ENCODE measurements around the gene TCN2.
A peak's percentile ranks its signal among the peaks of the same experiment; 100 is the strongest.
"Not testable (repeated sequence)": the region's sequence is repeated elsewhere in the genome, so short reads cannot be mapped to it uniquely, and the experiment has no call there.

TCN2 gene

DNA sequence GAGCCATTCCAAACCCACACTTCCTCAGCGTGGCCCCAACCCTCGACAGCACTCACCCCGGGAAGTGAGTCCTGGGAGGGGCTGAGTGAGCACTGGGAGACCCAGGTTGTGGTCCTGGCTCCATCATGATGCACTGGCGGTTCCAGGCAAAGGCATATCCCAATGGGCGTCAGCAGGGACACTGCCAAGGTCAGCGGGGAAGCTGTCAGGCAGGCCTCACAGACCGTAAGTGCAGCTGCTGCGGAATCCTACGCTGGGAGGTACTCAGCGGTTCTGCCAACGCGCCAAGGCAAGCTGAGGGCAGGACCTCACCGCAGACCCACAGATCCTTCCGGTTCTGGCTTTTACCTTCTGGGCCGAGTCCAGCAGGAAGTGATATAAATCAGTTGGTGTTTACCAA lies 31.1 kb upstream of the TCN2 start:
- no peak for DNase-seq (ENCODE audit: low read depth in 2 of 2)

DNA sequence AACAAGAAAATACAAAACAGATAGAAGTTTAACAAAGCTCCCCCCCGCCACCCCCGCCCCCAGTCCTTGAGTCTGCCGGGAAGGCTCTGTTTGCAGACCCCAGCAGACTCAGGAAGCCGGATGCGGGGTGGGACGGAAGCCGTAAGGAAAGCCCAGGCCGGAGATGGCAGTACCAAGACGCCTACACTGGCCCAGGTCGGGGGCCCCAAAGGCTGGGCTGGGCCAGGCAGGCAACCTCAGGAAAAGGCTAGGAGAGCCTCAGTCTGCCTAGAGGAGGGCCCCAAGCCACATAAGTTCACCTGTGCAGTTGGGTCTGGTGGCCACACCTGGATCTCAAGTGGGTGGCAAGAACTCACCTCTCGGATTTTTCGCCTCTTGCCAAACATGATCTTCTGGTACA lies 28.5 kb upstream of the TCN2 start:
- no peak for DNase-seq (ENCODE audit: low read depth in 2 of 2)

DNA sequence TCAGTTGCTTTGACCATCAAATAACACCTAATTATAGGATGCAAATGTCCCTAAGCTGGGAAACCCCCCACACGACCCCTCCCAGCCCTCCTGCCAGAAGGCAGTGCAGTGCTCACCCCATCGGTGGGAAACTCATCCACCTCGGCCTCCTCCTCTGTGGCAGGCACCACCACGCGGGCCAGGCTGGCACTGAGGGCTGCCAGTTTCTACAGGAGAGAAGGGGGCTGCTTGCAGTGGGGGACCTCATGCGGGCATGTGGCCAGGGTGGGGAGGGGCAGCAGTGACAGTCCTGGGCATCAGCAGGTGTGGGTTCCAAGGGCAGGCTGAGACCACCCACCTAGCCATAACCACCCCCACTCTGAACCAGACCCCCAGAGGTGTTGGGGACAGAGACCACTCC lies 26.1 kb upstream of the TCN2 start:
- DNase-seq (ENCODE audit: low read depth in 2 of 2), result no peak

DNA sequence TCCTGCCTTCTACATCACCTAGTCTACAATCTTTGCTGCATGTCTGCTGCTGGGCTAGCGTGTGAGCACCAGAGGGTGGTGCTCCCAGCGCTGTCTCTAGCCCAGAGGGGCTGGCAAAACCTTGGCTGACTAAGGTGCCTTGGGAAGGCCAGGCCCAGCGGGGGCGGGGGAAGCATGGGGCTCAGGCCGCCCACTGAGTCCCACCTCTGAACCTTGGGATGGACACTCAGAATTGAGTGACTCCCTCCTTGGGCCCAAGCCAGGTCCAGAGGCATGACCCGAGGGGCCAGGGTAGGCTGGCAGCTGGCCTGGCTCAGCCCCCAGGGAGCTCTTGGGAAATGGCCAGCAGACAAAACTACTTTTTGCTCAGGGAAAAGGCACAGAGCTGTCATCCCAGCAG lies 24.9 kb upstream of the TCN2 start:
- no peak for DNase-seq (ENCODE audit: low read depth in 2 of 2)

DNA sequence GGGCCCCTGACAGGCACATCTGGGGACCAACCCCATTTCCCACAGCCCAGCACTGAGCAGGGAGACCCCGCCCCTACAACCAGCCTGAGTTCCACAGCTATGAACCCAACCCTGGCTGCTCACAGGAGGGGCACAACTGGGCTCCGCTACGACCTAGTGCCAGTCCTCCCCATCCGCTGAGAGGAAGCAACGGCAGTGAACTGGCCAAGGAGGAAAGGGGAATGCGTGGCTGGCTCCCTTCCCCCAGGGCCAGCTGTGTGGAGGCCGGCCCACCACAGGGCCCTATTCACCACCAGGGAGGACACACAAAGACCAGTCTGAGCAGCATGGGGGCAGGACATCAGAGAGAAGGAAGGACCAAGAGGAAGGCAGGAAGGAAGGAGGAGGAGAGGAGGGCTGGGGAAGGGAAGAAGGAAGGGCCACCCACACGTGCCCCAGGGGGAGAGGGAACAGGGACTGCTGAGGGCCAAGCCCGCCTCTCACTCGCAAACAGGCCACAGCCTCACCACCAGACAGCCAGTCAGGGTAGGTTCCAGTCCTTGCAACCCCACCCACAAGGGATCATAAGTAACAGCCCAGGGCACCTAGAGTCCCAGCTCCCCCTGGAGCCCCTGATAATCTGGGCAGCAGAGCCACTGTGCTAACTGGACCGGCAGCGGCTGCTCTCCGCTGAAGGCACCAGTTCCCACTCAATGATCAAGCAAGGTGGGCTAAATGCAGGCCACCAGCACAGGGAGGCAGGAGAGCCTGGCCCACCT lies 24.0 kb upstream of the TCN2 start:
- DNase-seq (ENCODE audit: low read depth in 2 of 2), result no peak

DNA sequence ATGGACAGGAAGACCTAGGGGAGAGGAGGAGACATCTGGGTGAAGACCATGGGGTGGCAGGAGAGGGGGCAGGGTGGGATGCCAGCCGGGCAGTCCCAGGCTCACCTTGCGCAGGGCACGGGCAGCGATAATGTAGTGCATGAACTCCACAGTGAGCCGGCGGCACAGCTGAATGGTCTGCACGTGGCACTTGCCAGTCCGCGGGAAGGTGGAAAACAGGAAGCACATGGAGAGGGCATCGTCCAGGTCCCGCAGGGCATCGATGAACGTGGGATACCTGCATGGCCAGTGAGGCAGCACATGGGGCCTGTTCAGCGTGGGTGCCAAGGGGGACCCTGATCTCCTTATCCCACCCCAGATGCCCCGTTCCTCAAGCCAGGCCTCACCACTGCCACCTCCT lies 22.5 kb upstream of the TCN2 start:
- DNase-seq (ENCODE audit: low read depth in 2 of 2), result no peak

DNA sequence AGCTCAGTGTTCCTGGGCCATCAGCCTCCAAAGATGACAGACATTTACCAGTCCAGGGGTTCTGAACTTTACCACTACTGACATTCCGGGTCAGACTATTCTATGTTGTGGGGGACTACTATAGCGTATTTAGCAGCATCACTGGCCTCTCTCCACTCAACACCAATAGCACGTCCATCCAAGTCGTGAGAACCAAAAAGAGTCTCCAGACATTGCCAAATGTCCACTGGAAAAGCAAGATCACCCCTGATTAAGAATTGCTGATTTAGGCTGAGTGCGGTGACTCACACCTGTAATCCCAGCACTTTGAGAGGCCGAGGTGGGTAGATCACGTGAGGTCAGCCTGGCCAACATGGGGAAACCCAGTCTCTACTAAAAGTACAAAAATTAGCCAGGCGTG lies 20.6 kb upstream of the TCN2 start:
- DNase-seq (ENCODE audit: low read depth in 2 of 2), result no peak

DNA sequence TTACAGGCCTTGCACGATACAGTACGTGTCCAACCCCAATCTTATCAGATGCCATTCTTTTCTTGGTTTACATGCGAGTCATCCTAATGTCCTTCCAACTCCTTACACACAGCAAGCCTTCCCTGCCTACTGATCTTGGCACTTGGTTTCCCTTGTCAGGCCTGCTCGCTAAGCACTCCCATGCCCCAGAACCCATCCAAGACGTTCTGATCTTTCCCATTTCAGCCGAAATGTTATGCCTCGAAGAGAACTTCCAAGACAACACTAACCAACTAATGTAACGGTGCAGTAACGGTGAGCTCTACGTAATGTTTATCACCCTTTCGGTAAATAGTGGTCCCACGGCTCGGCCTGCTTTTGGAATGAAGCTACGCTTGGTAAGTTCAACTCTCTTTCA lies 15.8 kb upstream of the TCN2 start:
- no peak for DNase-seq (ENCODE audit: low read depth in 2 of 2)

DNA sequence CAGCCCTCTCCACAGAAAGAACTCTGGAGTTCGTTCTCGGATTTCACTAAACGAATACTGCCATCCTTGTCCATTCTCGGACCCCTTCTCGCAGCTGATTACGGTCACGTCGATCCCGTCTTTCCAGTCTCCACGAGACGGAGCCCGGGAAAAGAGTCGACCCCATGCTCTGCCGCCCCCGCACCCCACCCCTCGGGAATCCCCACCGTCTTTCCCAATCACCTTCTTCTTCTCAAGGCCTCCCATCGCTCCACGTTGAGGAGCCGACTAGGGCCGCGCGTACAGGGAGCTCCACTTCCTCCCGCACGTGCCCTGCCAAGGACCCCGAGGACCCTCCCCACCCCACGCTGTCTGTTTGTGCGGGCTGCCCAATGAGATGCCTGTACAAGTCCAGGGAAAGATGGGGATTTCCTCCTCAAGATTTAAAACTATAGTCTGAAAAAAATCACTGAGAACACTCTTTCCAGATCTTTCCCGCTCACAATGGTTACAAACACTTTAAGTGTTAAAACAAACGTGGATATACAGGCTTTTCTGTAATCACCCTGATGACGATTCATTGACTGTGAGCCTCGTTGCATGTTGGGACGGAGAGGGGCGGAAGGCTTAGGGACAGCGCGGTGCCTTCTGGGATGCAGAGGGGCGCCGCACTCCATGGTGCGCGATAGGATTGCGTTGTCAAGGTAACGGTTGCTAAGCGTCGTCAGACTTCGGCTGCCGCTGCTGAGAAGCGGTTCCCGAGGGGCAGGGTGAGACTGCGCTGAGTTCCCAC lies 15.2 kb upstream of the TCN2 start, which contains the start of gene PES1:
Gene PES1, minus strand, starts transcription at position 323 of the 772 bp plus-strand sequence. Its CDS starts 77 bp downstream, at position 246.
- DNase-seq (ENCODE audit: low read depth in 2 of 2), result peak; percentile 82 to 92

DNA sequence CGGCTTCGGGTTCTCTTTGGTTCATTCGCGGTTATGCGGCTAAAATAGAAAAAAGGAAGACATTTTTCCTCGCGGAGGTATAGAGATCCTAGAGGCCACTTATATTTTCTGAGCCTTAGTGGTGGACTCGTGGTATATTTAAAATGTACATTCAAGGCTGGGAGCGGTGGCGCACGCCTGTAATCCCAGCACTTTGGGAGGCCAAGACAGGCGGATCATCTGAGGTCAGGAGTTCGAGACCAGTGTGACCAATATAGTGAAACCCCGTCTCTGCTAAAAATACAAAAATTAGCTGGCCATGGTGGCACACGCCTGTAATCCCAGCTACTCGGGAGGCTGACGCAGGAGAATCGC lies 14.6 kb upstream of the TCN2 start:
- not testable (repeated sequence) for DNase-seq (ENCODE audit: low read depth in 2 of 2)

DNA sequence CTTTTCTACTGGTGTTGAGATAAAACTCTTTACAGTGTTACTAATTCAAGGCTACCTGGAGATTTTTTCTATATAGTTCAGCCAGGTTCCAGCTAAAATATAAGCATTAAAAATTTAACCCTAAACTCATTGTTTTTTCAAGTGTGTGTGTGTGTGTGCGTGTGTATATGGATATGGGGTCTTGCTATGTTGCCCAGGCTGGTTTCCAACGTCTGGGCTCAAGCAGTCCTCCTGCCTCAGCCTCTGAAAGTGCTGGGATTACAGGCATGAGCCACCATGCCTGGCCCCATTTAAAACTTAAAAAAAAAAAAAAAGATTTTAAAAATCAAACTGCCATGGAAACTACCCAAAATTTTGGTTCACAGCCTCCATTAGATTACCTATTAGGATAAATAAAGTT lies 10.8 kb upstream of the TCN2 start:
- no peak for DNase-seq (ENCODE audit: low read depth in 2 of 2)

DNA sequence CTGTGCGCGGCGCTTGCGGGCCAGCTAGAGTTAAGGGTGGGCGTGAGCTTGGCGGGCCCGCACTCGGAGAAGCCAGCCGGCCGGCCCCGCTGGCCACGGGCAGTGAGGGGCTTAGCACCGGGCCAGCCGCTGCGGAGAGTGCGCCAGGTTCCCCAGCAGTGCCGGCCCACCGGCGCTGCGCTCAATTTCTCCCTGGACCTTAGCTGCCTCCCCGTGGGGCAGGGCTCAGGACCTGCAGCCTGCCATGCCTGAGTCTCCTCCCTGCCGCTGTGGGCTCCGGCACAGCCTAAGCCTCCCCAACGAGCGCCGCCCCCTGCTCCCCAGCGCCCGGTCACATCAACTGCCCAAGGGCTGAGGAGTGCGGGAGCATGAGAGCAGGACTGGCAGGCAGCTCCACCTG lies 10.1 kb upstream of the TCN2 start:
- no peak for DNase-seq (ENCODE audit: low read depth in 2 of 2)

DNA sequence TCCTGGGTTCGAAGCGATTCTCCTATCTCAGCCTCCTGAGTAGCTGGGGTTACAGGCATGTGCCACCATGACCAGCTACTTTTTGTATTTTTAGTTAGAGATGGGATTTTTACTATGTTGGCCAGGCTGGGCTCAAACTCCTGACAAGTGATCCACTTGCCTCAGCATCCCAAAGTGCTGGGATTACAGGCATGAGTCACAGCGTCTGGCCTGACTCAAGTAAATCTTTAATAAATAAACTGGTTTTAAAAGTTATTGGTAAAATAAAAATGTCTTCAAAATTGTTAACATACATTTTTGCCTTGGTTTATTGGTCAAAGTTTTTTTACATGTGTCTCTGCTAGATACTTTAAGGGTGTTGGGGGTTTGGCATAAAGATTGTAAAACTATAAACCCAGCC lies 8.0 kb upstream of the TCN2 start:
- no peak for DNase-seq (ENCODE audit: low read depth in 2 of 2)

DNA sequence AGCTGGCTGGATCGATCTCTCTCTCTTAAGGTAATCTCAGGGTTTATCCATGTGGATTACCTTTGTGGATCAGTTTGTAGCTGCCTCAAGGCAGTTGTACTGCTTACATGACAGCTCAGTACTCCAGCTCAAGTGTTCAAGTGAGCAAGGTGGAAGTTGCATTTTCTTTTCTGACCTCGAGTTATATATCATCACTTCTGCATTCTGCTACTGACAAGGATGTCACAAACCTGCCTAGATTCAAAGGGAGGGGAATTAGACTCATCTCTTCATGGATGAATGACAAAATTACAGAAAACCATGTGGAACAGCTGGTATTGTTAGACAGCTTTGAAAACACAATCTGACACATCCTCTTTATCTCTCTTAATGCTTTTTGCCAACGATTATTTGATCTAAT lies 6.1 kb upstream of the TCN2 start:
- no peak for DNase-seq (ENCODE audit: low read depth in 2 of 2)

DNA sequence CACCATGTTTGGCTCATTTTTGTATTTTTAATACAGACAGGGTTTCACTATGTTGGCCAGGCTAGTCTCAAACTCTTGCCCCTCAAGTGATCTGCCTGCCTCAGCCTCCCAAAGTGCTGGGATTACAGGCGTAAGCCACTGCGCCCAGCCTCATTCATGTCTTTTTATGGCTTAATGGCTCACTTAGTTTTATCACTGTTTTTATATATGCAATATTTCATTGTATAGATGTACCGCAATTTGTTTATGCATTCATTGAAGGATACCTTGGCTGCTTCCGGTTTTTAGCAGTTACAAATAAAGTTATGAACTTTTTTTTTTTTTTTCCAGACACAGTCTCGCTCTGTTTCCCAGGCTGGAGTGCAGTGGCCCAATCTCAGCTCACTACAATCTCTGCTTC lies 5.5 kb upstream of the TCN2 start:
- no peak for DNase-seq (ENCODE audit: low read depth in 2 of 2)

DNA sequence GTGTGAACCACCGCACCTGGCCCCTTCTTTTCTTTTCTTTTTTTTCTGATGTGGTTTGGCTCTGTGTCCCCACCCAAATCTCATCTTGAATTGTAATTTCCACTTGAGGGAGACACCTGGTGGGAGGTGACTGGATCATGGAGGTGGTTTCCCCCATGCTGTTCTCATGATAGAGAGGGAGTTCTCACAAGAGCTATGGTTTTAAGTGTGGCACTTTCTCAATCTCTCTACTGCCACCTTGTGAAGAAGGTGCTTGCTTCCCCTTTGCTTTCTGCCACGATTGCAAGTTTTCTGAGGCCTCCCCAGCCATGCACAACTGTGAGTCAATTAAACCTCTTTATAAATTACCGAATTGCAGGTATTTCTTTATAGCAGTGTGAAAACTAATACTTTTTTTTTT lies 4.9 kb upstream of the TCN2 start:
- DNase-seq (ENCODE audit: low read depth in 2 of 2), result no peak

DNA sequence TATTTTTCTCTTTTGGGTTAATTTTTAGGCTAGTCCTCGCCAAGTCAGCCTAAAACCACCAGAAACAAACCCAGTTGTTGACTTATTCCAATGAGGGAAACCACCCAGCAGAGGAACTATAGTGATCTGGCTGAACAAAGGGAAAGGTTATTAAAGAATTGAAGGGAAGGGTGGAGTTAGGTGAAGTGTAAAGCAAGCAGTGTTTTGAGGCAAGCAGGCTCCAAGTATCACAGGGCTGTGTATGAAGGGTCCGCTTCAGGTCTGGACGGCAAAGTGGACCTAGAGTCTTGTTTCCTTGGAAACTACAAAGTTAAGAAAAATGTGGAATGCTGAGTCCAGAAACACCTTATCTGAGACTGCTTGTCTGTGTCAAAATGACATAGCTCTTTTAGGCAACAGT lies 3.2 kb upstream of the TCN2 start:
- no peak for DNase-seq (ENCODE audit: low read depth in 2 of 2)

DNA sequence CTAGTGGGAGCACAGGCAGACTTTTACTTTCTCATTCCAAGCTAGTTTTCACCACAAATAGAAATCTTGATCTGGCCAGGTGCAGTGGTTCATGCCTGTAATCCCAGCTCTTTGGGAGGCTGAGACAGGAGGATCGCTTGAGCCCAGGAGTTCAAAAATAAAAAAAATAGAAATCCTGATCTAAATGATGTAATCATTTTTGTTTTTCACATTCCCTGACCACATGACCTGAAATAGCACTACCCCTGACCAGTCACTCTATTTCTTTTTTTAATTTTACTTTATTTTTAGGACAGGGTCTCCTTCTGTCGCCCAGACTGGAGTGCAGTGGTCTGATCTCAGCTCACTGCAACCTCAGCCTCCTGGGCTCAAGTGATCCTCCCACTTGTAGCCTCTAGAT lies 2.3 kb upstream of the TCN2 start:
- no peak for DNase-seq (ENCODE audit: low read depth in 2 of 2)

DNA sequence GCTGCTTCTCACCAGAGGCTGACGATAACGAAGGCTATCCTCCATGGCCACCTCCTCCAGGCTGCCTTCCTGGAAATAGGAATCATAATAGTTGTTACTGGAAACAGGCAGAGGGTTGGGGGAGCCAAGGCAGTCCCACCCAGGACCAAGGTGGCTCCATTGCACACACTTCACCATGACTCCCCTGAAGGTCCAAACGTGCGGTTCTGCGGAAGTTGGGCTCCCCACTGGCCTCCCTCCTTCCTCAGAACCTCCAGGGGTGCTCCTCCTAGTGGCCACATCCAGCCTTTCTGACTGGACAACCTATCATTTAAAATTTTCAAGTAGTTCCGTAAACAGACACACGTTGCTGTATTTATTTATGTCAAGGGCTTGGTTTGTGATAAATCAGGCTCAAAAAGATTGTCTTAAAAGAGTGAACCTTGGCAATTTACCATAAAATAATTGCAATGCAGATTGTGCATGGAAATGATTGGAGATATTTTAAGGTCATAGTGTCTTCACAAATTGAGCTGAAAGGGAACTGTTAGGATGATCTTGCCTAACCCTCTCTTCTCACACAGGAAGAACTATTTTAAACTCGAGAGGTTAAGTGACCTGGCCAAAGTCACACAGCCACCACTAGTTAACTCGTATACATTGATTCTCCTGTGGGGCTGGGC lies 1.4 kb upstream of the TCN2 start:
- no peak for DNase-seq (ENCODE audit: low read depth in 2 of 2)

DNA sequence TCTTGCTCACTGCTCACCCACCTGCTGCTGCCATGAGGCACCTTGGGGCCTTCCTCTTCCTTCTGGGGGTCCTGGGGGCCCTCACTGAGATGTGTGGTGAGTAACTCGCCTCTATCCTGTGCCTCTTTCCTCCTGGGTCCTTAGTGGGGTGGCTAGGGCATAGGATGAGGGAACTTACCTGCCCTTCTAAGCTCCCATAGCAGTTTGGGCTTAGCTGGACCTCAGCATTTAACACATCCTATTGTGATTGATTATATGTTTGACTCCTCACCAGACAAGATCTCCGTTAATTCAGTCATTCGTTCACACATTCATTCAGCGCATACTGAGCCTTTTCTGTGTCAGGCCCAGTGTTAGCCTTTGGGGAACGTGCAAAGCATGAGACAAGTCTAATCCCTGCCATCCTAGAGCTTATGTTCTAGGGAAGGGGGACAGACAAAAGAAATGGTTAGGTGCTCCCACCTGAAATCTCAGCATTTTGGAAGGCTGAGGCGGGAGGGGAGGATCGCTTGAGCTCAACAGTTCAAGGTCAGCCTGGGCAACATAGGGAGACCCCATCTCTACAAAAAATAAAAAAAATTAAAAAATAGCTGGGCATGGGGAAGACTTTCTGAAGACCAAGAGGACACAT lies 441 bp downstream of the TCN2 start:
- DNase-seq (ENCODE audit: low read depth in 2 of 2), result no peak

DNA sequence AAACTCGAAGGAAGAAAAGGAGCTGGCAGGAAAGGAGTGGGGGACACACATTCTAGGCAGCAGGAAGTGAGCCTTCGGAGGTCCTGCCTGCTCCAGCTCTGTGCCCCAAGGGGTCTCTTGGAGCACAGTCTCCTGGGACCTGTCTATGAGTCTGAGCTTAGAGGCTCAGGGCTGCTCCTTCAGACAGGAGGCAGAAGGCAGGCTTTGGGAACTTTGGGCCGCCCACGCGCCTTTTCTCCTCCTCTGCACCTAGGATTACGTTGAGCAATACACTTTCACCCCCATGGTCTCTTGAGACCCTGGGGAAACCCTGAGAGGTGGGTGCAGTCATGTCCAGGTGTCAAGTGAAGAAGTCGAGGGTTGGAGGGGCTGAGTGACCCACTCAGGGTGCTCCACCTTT lies 965 bp downstream of the TCN2 start:
- DNase-seq (ENCODE audit: low read depth in 2 of 2), result no peak
